ENCODE results near the gene HNRNPF.

DNA sequence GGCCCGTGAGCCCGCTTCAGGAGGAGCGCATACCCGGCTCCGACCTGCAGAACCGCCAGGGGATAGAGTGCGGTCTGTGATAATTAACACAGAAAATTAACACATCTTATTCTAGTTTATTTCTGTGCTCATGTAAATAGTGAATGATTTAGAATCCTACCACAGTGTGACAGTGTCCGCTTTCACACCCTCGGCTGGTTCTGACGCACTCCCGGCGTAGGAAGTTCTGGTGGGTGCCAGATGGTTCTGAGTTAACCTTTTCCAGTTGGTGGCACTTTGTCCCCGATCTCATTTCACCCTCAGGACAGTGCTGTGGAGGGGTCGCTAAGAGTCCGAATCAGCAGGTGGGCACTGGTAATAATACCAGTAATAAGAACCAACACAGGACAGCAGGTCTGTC is 65.9 kb downstream of the HNRNPF start:
- TF ChIP-seq, protein P1, sequence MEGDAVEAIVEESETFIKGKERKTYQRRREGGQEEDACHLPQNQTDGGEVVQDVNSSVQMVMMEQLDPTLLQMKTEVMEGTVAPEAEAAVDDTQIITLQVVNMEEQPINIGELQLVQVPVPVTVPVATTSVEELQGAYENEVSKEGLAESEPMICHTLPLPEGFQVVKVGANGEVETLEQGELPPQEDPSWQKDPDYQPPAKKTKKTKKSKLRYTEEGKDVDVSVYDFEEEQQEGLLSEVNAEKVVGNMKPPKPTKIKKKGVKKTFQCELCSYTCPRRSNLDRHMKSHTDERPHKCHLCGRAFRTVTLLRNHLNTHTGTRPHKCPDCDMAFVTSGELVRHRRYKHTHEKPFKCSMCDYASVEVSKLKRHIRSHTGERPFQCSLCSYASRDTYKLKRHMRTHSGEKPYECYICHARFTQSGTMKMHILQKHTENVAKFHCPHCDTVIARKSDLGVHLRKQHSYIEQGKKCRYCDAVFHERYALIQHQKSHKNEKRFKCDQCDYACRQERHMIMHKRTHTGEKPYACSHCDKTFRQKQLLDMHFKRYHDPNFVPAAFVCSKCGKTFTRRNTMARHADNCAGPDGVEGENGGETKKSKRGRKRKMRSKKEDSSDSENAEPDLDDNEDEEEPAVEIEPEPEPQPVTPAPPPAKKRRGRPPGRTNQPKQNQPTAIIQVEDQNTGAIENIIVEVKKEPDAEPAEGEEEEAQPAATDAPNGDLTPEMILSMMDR (IDR thresholded peaks at IDR 0.05), result no peak
- TF ChIP-seq POLR2AphosphoS5 (IDR thresholded peaks at IDR 0.05) (no peak), POLR2A (IDR thresholded peaks at IDR 0.05) (no peak)
